Adrenal gland (tissue), 5 donors: ENCODE data around the gene FUCA2.

Experiments
- CTCF ChIP-seq, 6 experiments: fragments of 450-650 bp in 4 of 6; fragments of 200-600 bp in 2 of 6; sonication (generic) in 1 of 6; IDR thresholded peaks; 1 replicate in 5 of 6; 2 replicates in 1 of 6; pipeline versions ENCODE4 v1.5.1 to v1.8.0; 2016 to 2021; ENCODE audit warnings: antibody characterized with exemption in 6 of 6, mild to moderate bottlenecking in 2 of 6, moderate library complexity in 1 of 6
- POLR2A ChIP-seq, 2 donors: fragments of 450-650 bp; IDR thresholded peaks; one replicate each; pipeline ENCODE4 v1.6.1; 2017; ENCODE audit warnings: antibody characterized with exemption in 2 of 2, mild to moderate bottlenecking in 2 of 2, moderate library complexity in 1 of 2
- donor health status: DM: no; HTN: no; CAD: no.

- TF ChIP-seq CTCF (IDR thresholded peaks at IDR 0.05) (no peak), POLR2A (IDR thresholded peaks at IDR 0.05) (no peak)
Observed at GRCh38 chr6:143556529-143556928, 45.0 kb upstream of the FUCA2 start.
